Loucy (cell line): ENCODE data around the gene KRT39.

Experiments
- CTCF ChIP-seq: fragments of 200-600 bp; sonication (generic); conservative IDR thresholded peaks from 2 replicates; pipeline ENCODE4 v1.5.1; 2014; ENCODE audit warnings: mild to moderate bottlenecking, antibody characterized with exemption, low read length
- EZH2phosphoT487 ChIP-seq: fragments of 200-600 bp; IDR thresholded peaks from 2 replicates; pipeline ENCODE4 v1.6.1; 2018; ENCODE audit warnings: antibody characterized with exemption, mild to moderate bottlenecking, moderate library complexity, borderline replicate concordance

DNA sequence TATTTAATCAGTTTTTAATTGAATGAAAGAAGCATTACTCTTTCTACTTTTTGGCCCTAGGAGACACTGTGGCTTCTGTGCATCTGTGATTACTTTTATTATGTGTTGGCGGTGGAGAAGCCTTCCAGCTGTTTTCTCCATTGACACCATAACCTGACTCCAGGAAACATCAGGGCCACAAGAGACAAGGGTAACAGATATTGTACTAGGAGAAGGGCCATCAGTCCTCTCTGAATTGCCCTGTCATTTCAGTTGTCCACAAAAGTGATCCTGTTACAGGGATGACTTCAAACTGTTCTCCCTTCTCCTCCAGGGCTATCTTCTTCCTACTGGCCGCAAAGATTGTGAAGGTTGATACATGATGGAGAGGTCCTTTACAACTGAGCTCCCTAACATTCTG, 14.6 kb downstream of the KRT39 start:
- TF ChIP-seq CTCF (no peak), EZH2phosphoT487 (no peak)
